Loucy (cell line): ENCODE results near the gene ERC1.

Source experiments
- H2AFZ ChIP-seq: fragments of 200-600 bp; sonication (generic); 2 replicates; pipeline ENCODE4 v1.6.0; 2016; ENCODE audit warnings: antibody characterized with exemption, mild to moderate bottlenecking, low read length, moderate library complexity
- H3F3A ChIP-seq: fragments of 200-600 bp; 2 replicates; pipeline ENCODE4 v1.6.0; 2016; ENCODE audit warnings: antibody characterized with exemption, low read depth, mild to moderate bottlenecking
- H3K27me3 ChIP-seq: fragments of 200-600 bp; sonication (generic); 2 replicates; pipeline ENCODE4 v1.6.1; 2014; ENCODE audit warnings: low read length, mild to moderate bottlenecking; ENCODE audit not compliant: insufficient read depth, poor library complexity, severe bottlenecking
- H3K36me3 ChIP-seq: fragments of 200-600 bp; sonication (generic); 2 replicates; pipeline ENCODE4 v1.6.1; 2016; ENCODE audit warnings: low read length; ENCODE audit not compliant: insufficient read depth
- H3K4me1 ChIP-seq: fragments of 200-600 bp; sonication (generic); 2 replicates; pipeline ENCODE4 v1.5.1; 2014; ENCODE audit warnings: low read length, mild to moderate bottlenecking; ENCODE audit not compliant: insufficient read depth, poor library complexity, severe bottlenecking
- H3K4me2 ChIP-seq: fragments of 200-600 bp; sonication (generic); 2 replicates; pipeline ENCODE4 v1.6.0; 2014; ENCODE audit warnings: antibody characterized with exemption, low read length, low read depth, mild to moderate bottlenecking; ENCODE audit not compliant: poor library complexity, severe bottlenecking
- H3K4me3 ChIP-seq: fragments of 200-600 bp; sonication (generic); 2 replicates; pipeline ENCODE4 v1.5.1; 2014; ENCODE audit warnings: low read length, mild to moderate bottlenecking, mixed read lengths; ENCODE audit not compliant: poor library complexity, severe bottlenecking
- H3K79me2 ChIP-seq: fragments of 200-600 bp; sonication (generic); 2 replicates; pipeline ENCODE4 v1.6.1; 2014; ENCODE audit warnings: low read length; ENCODE audit not compliant: insufficient read depth
- H3K9ac ChIP-seq: fragments of 200-600 bp; sonication (generic); 2 replicates; pipeline ENCODE4 v1.6.0; 2014; ENCODE audit warnings: mild to moderate bottlenecking, low read depth, low read length, moderate library complexity; ENCODE audit not compliant: poor library complexity, severe bottlenecking
- H3K9me2 ChIP-seq: fragments of 200-600 bp; sonication (generic); replicated peaks from 2 replicates; pipeline ENCODE4 v1.6.1; 2016; ENCODE audit warnings: low read depth, low read length, mixed read lengths
- H3K9me3 ChIP-seq: fragments of 200-600 bp; sonication (generic); 2 replicates; pipeline ENCODE4 v1.6.1; 2014; ENCODE audit warnings: mild to moderate bottlenecking, antibody characterized with exemption, low read length, low read depth; ENCODE audit not compliant: insufficient read depth
- H4K20me1 ChIP-seq: fragments of 200-600 bp; sonication (generic); 2 replicates; pipeline ENCODE4 v1.6.0; 2014; ENCODE audit warnings: antibody characterized with exemption, low read length, mild to moderate bottlenecking; ENCODE audit not compliant: insufficient read depth, poor library complexity, severe bottlenecking
- EZH2phosphoT487 ChIP-seq: fragments of 200-600 bp; IDR thresholded peaks from 2 replicates; pipeline ENCODE4 v1.6.1; 2018; ENCODE audit warnings: antibody characterized with exemption, mild to moderate bottlenecking, moderate library complexity, borderline replicate concordance
- TF ChIP-seq, protein P1 (sequence below): fragments of 200-600 bp; sonication (generic); conservative IDR thresholded peaks from 2 replicates; pipeline ENCODE4 v1.5.1; 2014; ENCODE audit warnings: mild to moderate bottlenecking, antibody characterized with exemption, low read length

ERC1 gene

DNA sequence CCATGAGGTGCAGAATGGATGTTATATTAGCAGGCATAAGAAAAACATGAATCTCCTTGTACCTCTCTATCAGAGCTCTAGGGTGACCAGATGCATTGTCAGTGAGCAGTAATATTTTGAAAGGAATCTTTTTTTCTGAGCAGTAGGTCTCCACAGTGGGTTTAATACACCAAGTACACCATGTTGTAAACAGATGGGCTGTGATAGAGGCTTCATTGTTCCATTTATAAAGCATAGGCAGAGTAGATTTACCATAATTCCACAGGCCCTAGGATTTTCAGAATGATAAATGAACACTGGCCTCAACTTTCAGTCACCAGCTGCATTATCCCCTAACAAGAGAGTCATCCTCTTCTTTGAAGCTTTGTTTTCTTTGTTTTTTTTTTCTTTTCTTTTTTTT, 185.2 kb downstream of the ERC1 start:
- Histone ChIP-seq H3K4me1 (no peaks in the 10 kb centered on the region), H3K9me2 (no peaks in the 10 kb centered on the region), H3K79me2 (no peaks in the 10 kb centered on the region), H3F3A (no peaks in the 10 kb centered on the region), H3K9me3 (no peaks in the 10 kb centered on the region), H3K27me3 (no peaks in the 10 kb centered on the region), H3K36me3 (no peaks in the 10 kb centered on the region), H3K4me2 (no peak overlapping the region), H3K4me3 (no peak overlapping the region), H2AFZ (no peak overlapping the region), H3K9ac (no peak overlapping the region), H4K20me1 (no peaks in the 10 kb centered on the region)
- TF ChIP-seq, protein P1, sequence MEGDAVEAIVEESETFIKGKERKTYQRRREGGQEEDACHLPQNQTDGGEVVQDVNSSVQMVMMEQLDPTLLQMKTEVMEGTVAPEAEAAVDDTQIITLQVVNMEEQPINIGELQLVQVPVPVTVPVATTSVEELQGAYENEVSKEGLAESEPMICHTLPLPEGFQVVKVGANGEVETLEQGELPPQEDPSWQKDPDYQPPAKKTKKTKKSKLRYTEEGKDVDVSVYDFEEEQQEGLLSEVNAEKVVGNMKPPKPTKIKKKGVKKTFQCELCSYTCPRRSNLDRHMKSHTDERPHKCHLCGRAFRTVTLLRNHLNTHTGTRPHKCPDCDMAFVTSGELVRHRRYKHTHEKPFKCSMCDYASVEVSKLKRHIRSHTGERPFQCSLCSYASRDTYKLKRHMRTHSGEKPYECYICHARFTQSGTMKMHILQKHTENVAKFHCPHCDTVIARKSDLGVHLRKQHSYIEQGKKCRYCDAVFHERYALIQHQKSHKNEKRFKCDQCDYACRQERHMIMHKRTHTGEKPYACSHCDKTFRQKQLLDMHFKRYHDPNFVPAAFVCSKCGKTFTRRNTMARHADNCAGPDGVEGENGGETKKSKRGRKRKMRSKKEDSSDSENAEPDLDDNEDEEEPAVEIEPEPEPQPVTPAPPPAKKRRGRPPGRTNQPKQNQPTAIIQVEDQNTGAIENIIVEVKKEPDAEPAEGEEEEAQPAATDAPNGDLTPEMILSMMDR = no peak
- no peak for TF ChIP-seq EZH2phosphoT487

DNA sequence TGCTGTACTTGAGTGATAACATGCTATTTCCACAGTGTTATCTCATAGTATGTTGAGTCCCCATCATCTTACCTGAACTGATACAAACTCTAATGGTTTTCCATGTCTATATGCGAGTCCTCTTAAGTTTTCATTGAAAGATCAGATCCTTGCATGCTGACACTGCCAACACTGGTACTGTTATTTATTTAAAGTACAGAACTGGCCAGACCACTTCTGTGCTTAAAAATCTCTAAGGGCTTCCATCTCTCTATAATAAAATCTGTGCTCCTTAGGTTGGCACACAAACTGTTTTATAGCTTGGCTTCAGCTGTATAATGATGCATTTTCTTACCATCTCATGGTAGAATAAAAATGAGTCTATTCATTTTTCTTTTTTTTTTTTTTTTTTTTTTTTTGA, 188.1 kb downstream of the ERC1 start:
- Histone ChIP-seq H3K79me2 (no peaks in the 10 kb centered on the region), H3K4me2 (no peak overlapping the region), H3K9me3 (no peaks in the 10 kb centered on the region), H3K9me2 (no peaks in the 10 kb centered on the region), H3K4me1 (no peaks in the 10 kb centered on the region), H4K20me1 (no peaks in the 10 kb centered on the region), H3K27me3 (no peaks in the 10 kb centered on the region), H2AFZ (no peak overlapping the region), H3K9ac (no peak overlapping the region), H3F3A (no peaks in the 10 kb centered on the region), H3K36me3 (peaks cover 9% of the 10 kb centered on the region; the same call in 1 of the 2 replicates), H3K4me3 (no peak overlapping the region)
- TF ChIP-seq, protein P1 = no peak
- TF ChIP-seq EZH2phosphoT487 = no peak

DNA sequence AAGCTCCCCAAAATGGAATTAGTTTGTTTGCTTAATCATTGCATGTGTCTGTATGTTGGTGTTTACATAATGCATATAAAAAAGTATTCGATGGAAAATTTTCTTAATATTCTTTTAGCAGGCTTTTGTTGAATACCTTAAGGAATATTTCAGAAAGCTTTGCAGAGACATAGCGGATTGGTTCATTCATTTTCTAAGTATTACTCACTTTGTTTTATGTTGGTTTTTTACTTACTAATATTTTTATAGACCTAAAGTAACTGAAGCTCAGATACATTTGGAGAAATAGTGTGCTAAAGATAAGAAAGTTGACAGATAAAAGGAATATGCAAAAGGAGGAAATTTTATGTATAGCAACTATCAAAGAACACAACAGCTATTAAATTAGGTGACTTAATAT, 191.0 kb downstream of the ERC1 start:
- H3K4me3 ChIP-seq = no peak overlapping the region
- H2AFZ ChIP-seq = no peak overlapping the region
- TF ChIP-seq EZH2phosphoT487 = no peak
- TF ChIP-seq, protein P1 = no peak
- no peaks in the 10 kb centered on the region for H3K9me2 ChIP-seq
- H3F3A ChIP-seq = no peaks in the 10 kb centered on the region
- no peaks in the 10 kb centered on the region for H3K79me2 ChIP-seq
- no peaks in the 10 kb centered on the region for H3K9me3 ChIP-seq
- peaks cover 15% of the 10 kb centered on the region; the same call in 1 of the 2 replicates for H3K36me3 ChIP-seq
- H3K9ac ChIP-seq = no peak overlapping the region
- no peaks in the 10 kb centered on the region for H3K4me1 ChIP-seq
- no peak overlapping the region for H3K4me2 ChIP-seq
- H3K27me3 ChIP-seq = no peaks in the 10 kb centered on the region
- no peaks in the 10 kb centered on the region for H4K20me1 ChIP-seq
